NT2/D1 (cell line): ENCODE results near the gene CNTNAP1.
A peak's percentile ranks its signal among the peaks of the same experiment; 100 is the strongest.
"Not testable (repeated sequence)": the region's sequence is repeated elsewhere in the genome, so short reads cannot be mapped to it uniquely, and the experiment has no call there.

ENCODE experiments used
- DNase-seq: peaks from one replicate; pipeline ENCODE4 v3.0.0-alpha.2; 2011; ENCODE audit warnings: low read depth, low spot score
- H3K27me3 ChIP-seq: 2 replicates; pipeline ENCODE4 v1.6.0; 2011; ENCODE audit warnings: mild to moderate bottlenecking; ENCODE audit not compliant: insufficient read length, insufficient read depth
- H3K36me3 ChIP-seq: 2 replicates; pipeline ENCODE4 v1.6.1; 2011; ENCODE audit warnings: mild to moderate bottlenecking, low read length, mixed read lengths; ENCODE audit not compliant: insufficient read depth, insufficient read length
- H3K4me1 ChIP-seq: 2 replicates; pipeline ENCODE4 v1.5.1; 2011; ENCODE audit not compliant: insufficient read depth, insufficient read length
- H3K4me3 ChIP-seq: 2 replicates; pipeline ENCODE4 v1.5.1; 2011; ENCODE audit warnings: low read depth; ENCODE audit not compliant: insufficient read length
- H3K9ac ChIP-seq: 2 replicates; pipeline ENCODE4 v1.6.0; 2011; ENCODE audit warnings: low read depth; ENCODE audit not compliant: insufficient read length
- H3K9me3 ChIP-seq: 2 replicates; pipeline ENCODE4 v1.5.1; 2011; ENCODE audit warnings: mild to moderate bottlenecking, low read length; ENCODE audit not compliant: insufficient read depth
- SUZ12 ChIP-seq: IDR thresholded peaks from 2 replicates; pipeline ENCODE4 v1.6.1; 2011; ENCODE audit not compliant: insufficient read length, insufficient read depth; ENCODE audit errors: extremely low read depth
- YY1 ChIP-seq: IDR thresholded peaks from 2 replicates; pipeline ENCODE4 v1.6.1; 2011; ENCODE audit not compliant: insufficient read length, insufficient read depth
- ZNF274 ChIP-seq: IDR thresholded peaks from 2 replicates; pipeline ENCODE4 v1.6.1; 2011; ENCODE audit warnings: mild to moderate bottlenecking, low read depth, low read length

The CNTNAP1 gene

DNA sequence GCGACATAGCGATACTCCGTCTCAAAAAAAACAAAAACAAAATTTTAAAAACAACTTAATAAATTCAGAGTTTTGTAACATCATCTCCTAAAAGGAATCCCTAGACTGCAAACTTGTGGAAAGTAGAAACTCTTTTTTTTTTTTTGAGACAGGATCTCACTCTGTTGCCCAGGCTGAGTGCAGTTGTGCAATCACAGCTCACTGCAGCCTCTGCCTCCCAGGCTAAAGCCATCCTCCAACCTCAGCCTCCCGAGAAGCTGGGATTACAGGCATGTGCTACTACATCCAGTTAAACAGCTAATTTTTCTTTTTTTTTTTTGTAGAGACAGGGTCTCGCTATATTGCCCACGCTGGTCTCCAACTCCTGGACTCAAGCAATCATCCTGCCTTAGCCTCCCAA is 42.8 kb downstream of the CNTNAP1 start:
- Histone ChIP-seq H3K4me3 (no peak overlapping the region), H3K4me1 (no peaks in the 10 kb centered on the region), H3K9me3 (no peaks in the 10 kb centered on the region), H3K27me3 (no peaks in the 10 kb centered on the region), H3K9ac (no peak overlapping the region), H3K36me3 (peaks cover 26% of the 10 kb centered on the region)
- DNase-seq: no peak
- TF ChIP-seq YY1: no peak
- TF ChIP-seq ZNF274: no peak
- no peak for TF ChIP-seq SUZ12

DNA sequence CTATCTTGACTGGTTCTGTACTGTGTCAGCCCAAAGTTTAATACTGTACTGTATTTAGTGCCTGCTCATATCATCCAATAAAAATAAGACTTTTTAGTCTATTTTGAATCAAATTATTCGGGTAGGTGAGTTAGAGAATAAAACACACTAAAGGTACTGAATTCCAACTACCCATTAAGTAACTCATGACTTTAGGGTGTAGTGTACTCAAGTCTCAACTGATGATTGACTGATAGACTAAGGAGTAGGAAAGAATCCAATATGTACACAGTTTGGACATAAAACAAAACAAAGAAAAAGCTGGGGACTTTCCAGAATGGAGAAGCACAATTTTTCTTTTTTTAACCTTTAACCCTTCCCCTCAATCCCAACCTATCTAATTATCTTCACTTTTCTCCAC is 58.4 kb downstream of the CNTNAP1 start:
- Histone ChIP-seq H3K4me1 (peaks cover 8% of the 10 kb centered on the region), H3K36me3 (no peaks in the 10 kb centered on the region), H3K27me3 (peaks cover 8% of the 10 kb centered on the region), H3K4me3 (no peak overlapping the region), H3K9me3 (peaks cover 8% of the 10 kb centered on the region), H3K9ac (no peak overlapping the region)
- no peak for TF ChIP-seq SUZ12
- no peak for TF ChIP-seq YY1
- TF ChIP-seq ZNF274: no peak
- DNase-seq: no peak

- H3K4me3 ChIP-seq, H3K9ac ChIP-seq, H3K4me1 ChIP-seq, DNase-seq, H3K36me3 ChIP-seq: not testable (repeated sequence)
- peaks cover 12% of the 10 kb centered on the region for H3K9me3 ChIP-seq
- H3K27me3 ChIP-seq: peaks cover 11% of the 10 kb centered on the region
Measured at GRCh38 chr17:42742916-42743315, 60.6 kb downstream of the CNTNAP1 start.

DNA sequence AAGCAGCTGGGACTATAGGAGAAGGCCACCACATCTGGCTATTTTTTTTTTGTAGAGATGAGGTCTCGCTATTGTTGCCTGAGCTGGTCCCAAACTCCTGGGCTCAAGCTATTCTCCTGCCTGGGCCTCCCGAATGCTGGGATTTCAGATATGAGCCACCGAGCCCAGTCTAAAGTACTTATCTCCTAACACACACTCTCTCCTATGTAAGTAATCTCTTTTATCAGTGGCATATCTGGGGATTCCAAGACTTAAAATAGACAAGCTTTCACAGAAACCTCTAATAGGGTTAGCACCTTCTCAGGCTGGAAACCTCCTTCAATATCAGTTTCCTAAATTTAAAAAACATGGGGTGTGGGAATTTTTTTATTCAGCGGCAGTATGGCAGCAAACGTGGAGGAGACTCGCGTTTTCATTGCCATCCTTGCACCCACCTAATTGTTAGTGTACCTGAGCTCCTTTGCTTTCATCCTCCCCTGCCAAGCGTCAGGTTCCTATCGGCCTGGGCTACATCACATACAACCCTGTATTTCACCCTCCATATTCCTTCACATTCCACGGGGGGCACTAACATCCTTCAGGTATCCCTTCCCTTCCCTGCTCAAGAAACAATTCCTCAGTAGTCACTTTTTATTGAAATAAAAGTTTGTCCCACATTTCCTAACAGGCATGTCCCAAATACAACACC is 61.4 kb downstream of the CNTNAP1 start:
- Histone ChIP-seq H3K27me3 (peaks cover 11% of the 10 kb centered on the region), H3K4me3 (peak overlapping the region; percentile 60), H3K4me1 (peaks cover 8% of the 10 kb centered on the region), H3K9me3 (peaks cover 12% of the 10 kb centered on the region), H3K36me3 (no peaks in the 10 kb centered on the region), H3K9ac (peak overlapping the region; percentile 82)
- TF ChIP-seq YY1 (no peak), ZNF274 (no peak), SUZ12 (no peak)
- DNase-seq: no peak

GRCh38 chr17:42744283-42744805 is 62.0 kb downstream of the CNTNAP1 start:
- H3K9me3 ChIP-seq: peaks cover 12% of the 10 kb centered on the region
- H3K27me3 ChIP-seq: peaks cover 11% of the 10 kb centered on the region
- H3K4me1 ChIP-seq: peaks cover 11% of the 10 kb centered on the region
- peak; percentile 25 for DNase-seq
- H3K9ac ChIP-seq: peak overlapping the region; percentile 82
- H3K4me3 ChIP-seq: peak overlapping the region; percentile 60
- H3K36me3 ChIP-seq: no peaks in the 10 kb centered on the region
- no peak for TF ChIP-seq SUZ12
- TF ChIP-seq ZNF274: no peak
- no peak for TF ChIP-seq YY1

DNA sequence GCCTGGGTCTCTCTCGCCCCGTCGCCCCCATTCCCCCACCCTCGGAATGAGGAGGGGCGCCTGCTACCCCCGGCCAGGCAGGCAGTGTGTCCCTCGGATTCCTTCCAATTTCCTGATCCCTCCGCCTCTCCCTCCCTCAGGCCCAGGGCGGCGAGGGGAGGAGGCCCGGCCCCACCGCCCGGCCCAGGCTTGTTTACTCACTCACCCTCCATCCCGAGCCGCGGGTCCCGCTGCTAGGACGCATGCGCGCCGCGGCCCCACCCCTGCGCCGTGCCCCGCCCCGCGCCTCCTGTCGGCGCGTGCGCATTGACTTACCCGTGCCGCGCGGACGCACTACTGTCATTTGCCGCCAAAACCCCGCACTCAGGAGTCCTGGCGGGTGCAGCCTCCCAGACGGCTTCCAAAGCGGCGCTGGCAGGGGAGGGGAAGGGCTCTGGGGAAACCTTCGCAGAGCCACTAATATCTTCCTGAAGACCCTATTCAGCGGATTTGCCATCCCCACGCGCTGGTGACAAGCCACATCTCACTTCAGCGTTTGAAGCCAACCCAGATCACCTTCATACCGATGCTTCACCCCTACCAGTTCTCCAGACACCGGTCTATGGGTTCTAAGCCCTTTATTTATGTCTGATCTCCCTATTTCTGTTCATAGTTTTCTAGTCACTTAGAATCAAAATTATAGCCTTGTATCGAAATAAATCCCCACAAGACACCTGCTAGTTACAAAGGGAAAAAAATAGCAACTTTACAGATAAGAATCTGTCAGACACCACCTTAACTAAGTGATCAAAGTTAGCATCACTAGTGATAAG is 62.7 kb downstream of the CNTNAP1 start, which contains the start of gene EZH1:
Gene EZH1, minus strand, starts transcription at position 235 of the 812 bp plus-strand sequence. CDS start 16,099 bp downstream, outside the sequence.
- Histone ChIP-seq H3K9me3 (peaks cover 12% of the 10 kb centered on the region), H3K9ac (peak within 1 kb of the TSS; percentile 82), H3K4me1 (peaks cover 12% of the 10 kb centered on the region), H3K4me3 (peak within 1 kb of the TSS; percentile 60), H3K36me3 (no peaks in the 10 kb centered on the region), H3K27me3 (peaks cover 11% of the 10 kb centered on the region)
- no peak for TF ChIP-seq ZNF274
- TF ChIP-seq SUZ12: no peak
- TF ChIP-seq YY1: no peak
- peak; percentile 79 for DNase-seq
